Pulmonary artery endothelial cell (primary cell): ENCODE measurements around the gene PTH1R. TPM values are rescaled to one million over a fixed set of nuclear protein-coding genes. Genes with fewer than 3 reads are reported as not detected.

Experiments used
- DNase-seq: peaks from one replicate; pipeline ENCODE4 v3.0.0-alpha.2; 2011; ENCODE audit warnings: low read depth, low spot score
- total RNA-seq: library from RNA; depleted of rRNA; stranded (reverse); fragments of >200 nt; gene quantifications from 2 replicates; pipeline ENCODE4 v1.2.3, GENCODE V29; 2014

Gene PTH1R
- total RNA-seq, 1 donor from 2014 or later, result 0.40 TPM

GRCh38 chr3:46898321-46899150 is 21.0 kb downstream of the PTH1R start:
- DNase-seq, result no peak

DNA sequence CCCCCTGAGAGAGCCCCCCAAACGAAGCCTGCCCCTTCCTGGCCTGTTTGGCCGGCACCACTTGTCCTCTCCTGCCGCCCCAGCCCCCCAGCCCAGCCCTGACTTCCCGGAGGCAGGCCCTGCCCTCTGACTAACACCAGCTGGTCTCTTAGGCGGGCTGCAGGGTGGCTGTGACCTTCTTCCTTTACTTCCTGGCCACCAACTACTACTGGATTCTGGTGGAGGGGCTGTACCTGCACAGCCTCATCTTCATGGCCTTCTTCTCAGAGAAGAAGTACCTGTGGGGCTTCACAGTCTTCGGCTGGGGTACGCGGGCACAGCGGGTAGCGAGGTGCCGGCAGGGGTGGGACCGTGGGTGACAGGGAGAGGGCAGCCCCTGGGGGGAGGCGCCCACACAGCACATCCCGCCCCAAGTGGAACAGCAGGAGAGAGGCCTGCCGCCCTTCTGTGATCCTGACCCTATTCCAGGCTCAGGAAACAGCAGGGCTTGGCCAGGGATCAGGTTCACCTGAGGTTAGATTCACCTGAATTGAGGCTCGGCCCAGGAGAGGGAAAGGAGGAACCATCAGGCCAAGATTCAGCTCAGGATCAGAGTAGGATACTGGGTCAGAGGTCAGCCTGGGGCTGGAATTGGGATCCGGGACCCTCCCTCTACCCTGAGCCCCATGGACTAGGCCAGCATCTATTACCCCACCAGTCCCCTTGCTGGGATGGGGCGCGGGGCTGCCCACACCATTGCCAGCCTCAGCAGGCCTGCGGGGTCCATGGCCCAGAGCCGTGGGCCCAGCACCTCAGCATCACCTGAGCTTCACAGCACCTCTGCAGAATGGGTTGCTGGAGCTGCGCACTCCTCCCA is 21.9 kb downstream of the PTH1R start:
- no peak for DNase-seq

DNA sequence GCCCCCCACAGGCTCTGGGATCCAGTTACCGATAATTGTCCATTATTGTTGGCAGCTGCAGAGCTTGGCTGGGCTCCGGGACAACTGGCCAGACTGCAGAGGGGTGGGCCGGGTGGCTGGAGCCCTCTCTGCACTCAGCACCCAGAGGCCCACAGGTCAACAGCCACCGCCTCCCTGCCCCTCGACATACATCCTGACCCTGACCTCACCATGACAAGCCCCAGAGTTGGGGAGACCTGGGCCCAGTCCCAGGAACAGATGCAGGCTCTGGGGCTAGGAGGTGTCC is 22.4 kb downstream of the PTH1R start:
- DNase-seq, result no peak

DNA sequence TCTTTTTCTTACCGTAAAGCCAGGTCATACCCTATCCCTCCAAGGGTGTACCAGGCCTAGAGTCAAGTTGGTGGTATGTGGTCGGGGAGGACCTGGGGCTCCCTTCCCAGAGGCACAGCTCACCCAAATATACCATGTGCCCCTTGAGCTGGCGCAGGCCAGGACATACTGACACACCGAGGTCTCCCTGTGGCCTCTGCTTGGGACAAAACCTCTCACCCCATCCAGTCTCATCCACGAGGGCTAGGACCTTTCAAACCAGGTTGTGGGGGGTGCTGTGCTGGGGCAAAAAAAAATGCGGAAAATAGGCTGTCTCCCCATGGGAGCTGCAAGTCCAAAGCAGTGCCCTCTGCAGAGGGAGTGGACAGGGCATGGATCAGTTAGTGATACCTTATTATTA is 22.8 kb downstream of the PTH1R start:
- no peak for DNase-seq

- DNase-seq, result no peak
These were observed 23.5 kb downstream of the PTH1R start for GRCh38 chr3:46901061-46901460.

GRCh38 chr3:46901591-46902187 is 24.2 kb downstream of the PTH1R start:
- no peak for DNase-seq

DNA sequence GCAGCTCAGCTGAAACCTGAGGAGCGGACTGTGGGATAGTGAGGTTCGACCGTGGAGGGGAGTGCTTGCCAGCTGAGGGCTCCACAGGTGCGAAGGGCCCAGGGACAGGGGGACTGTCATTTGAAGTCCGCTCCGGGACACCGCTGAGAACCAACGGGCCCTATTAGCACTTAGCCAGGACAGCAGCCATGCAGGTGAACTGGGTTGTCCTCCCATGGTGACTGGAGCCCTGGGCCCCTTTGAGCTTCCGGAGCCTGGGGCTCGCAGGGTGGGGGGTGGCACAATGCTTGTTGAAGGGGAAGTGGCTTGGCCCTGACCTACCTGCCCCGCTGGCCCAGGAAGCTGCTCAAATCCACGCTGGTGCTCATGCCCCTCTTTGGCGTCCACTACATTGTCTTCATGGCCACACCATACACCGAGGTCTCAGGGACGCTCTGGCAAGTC is 24.7 kb downstream of the PTH1R start:
- no peak for DNase-seq

DNA sequence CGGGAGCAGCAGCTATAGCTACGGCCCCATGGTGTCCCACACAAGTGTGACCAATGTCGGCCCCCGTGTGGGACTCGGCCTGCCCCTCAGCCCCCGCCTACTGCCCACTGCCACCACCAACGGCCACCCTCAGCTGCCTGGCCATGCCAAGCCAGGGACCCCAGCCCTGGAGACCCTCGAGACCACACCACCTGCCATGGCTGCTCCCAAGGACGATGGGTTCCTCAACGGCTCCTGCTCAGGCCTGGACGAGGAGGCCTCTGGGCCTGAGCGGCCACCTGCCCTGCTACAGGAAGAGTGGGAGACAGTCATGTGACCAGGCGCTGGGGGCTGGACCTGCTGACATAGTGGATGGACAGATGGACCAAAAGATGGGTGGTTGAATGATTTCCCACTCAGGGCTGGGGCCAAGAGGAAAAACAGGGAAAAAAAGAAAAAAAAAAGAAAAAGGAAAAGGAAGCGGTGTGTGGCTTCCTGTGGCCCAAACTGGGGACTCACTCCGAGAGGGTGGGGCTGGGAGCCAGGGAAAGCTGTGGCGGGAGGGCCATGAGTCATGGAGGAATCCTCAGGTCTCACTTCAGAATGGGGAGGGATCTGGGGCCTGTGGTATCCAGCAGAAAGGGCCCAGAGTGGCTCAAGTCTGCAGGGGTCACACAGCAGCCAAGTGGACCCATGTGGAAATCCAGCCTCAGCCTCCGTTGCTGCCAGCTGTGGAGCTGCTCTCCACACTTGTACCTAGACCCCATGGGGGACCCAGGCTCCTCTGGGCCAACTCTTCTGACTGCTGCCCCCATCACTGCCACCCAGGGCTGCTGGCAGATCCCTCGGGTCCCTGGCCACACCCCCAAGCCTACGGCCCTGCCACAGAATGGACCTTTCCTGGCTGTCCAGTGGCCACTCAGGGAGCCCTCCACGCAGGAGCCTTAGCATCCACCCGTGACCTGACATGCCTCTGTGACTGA is 26.1 kb downstream of the PTH1R start:
- no peak for DNase-seq

- no peak for DNase-seq
These were observed 27.0 kb downstream of the PTH1R start for GRCh38 chr3:46904303-46905212.

GRCh38 chr3:46905213-46905560 is 27.7 kb downstream of the PTH1R start:
- DNase-seq, result no peak

DNA sequence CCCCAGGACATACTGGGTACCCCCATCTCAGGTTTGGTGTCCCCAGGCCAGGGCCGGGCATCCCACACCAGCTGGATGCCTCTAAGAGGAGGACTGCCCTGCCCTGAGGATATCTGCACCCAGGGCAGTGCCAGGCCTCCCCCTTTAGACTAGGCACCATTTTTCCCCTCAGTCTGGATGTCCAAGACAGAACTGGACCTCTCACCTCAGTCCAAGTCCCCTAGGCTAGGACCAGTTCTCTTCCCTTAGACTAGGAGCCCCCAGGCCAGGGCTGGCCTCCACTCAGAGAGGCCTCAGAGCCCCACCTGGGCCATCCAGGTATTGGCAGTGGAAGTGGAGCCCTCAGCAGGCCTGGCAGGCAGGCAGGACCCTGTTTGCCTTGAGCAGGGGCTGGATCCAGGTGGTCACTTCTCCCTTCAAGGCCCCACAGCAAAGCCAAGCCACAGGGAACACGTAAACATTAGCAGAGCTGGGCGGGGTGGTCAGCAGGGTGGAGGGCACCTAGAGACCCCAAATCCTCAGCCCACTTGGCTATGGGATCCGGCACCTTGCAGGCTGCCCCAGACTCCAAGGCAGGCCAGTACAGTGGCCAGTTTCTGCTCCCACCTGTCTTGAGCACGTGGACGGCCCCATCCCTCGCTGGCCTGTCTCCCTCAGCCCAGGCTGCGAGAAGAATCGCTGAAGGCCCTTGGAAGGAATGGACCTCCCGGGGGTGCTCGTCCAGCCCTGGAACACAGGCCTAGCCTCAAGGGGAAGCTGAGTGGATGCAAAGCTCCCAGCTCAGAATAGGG is 28.3 kb downstream of the PTH1R start:
- DNase-seq, result no peak

- no peak for DNase-seq
These were observed 29.0 kb downstream of the PTH1R start for GRCh38 chr3:46906471-46907058.

DNA sequence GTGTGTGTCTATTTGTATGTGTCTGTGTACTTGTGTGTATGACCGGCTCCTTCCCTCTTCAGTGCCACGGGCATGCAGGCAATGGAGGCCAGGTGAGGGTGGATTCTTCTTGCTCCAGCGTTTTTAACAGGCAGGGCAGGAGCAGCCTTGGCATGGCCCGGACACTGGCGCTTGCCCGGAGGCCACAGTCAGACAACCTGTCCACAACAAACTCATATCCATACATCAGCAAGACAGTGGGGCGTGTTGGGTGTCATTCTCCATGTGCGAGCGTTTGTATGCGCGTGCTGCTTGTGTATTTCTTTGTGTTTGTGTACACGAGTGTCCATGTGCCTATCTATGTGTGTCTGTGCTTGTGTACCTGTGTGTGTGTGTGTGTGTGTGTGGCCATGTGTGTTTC is 29.8 kb downstream of the PTH1R start:
- no peak for DNase-seq

GRCh38 chr3:46907960-46908293 is 30.4 kb downstream of the PTH1R start:
- no peak for DNase-seq

- DNase-seq, result no peak
These were observed 30.9 kb downstream of the PTH1R start for GRCh38 chr3:46908294-46908985.

GRCh38 chr3:46908986-46909534 is 31.5 kb downstream of the PTH1R start:
- DNase-seq, result no peak

- no peak for DNase-seq
These were observed 32.1 kb downstream of the PTH1R start for GRCh38 chr3:46909535-46910161.
